Thyroid gland (tissue), 4 donors: ENCODE measurements around the gene NPFFR1. TPM values are rescaled to one million over a fixed set of nuclear protein-coding genes. Genes with fewer than 3 reads are reported as not detected.

Source experiments
- DNase-seq, 2 donors: peaks; one replicate each; pipeline ENCODE4 v3.0.0-alpha.2; 2019
- H3K27ac ChIP-seq, 3 donors: fragments of 200-600 bp; sonication (generic); 1 replicate in 2 of 3; 2 replicates in 1 of 3; pipeline ENCODE4 v1.5.1; 2016 to 2019; ENCODE audit warnings: mild to moderate bottlenecking in 1 of 3, moderate library complexity in 1 of 3
- H3K27me3 ChIP-seq: fragments of 200-600 bp; sonication (generic); one replicate; pipeline ENCODE4 v1.5.1; 2019
- H3K36me3 ChIP-seq, 2 donors: fragments of 200-600 bp; sonication (generic); one replicate each; pipeline ENCODE4 v1.5.1; 2016 to 2019
- H3K4me1 ChIP-seq, 2 donors: fragments of 200-600 bp; sonication (generic); one replicate each; pipeline ENCODE4 v1.5.1; 2017 to 2019
- H3K4me3 ChIP-seq, 3 donors: fragments of 200-600 bp; sonication (generic); replicated peaks in 1 of 3; 1 replicate in 2 of 3; 2 replicates in 1 of 3; pipeline ENCODE4 v1.5.1; 2016; ENCODE audit warnings: mild to moderate bottlenecking in 1 of 3
- H3K9me3 ChIP-seq: fragments of 200-600 bp; sonication (generic); one replicate; pipeline ENCODE4 v1.5.1; 2017
- POLR2A ChIP-seq, 2 donors: fragments of 450-650 bp; IDR thresholded peaks; one replicate each; pipeline ENCODE4 v1.6.1; 2017; ENCODE audit warnings: antibody characterized with exemption in 2 of 2, mild to moderate bottlenecking in 2 of 2, moderate library complexity in 1 of 2
- whole genome bisulfite sequencing, 2 donors: methylation state at CpG; one replicate each; pipeline ENCODE4 v1.1.5; 2017; 5-methylcytosine and 5-hydroxymethylcytosine counted together
- intact Hi-C: fragments of 100-400 bp; cut with DNase I; formaldehyde crosslinking; loops from one replicate; pipeline ENCODE4 v1.15.1; 2023
- total RNA-seq, 4 donors: library from RNA; depleted of rRNA; stranded (reverse); fragments of >200 nt; gene quantifications; one replicate each; pipeline ENCODE4 v1.2.3, GENCODE V29; 2016
- TF ChIP-seq, protein P1 (sequence below), 6 experiments: fragments of 200-600 bp in 3 of 6; fragments of 450-650 bp in 3 of 6; sonication (generic) in 3 of 6; IDR thresholded peaks; one replicate each; pipeline ENCODE4 v1.5.1; 2016 to 2019; ENCODE audit warnings: antibody characterized with exemption in 6 of 6, mild to moderate bottlenecking in 2 of 6, inconsistent platforms in 1 of 6, moderate library complexity in 1 of 6

The NPFFR1 gene
- total RNA-seq, 4 donors from 2014 or later: under 0.01 to 0.13 (median 0.05) TPM; not detected in 1

DNA sequence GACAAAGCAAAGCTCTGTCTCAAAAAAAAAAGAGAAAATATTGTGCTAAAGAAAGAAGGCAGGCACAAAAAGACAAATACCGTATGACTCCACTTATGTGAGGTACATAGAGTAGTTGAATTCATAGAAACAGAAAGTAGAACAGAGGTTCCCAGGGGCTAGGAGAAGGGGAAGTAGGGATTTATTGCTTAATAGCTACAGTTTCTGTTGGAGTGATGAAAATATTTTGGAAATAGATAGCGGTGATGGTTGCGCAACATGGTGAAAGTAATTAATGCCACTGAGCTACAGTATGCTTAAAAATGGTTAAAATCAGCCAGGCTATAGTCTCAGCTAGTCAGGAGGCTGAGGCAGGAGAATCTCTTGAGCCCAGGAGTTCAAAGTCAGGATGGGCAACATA is 18.5 kb upstream of the NPFFR1 start:
- intact Hi-C loops: no loop called here
- WGBS, 2 donors: 78 to 79% methylated on average over 3 of the region's 3 CpGs
- H3K27me3 ChIP-seq: no peaks in the 10 kb centered on the region
- H3K27ac ChIP-seq: no peak overlapping the region
- no peaks in the 10 kb centered on the region for H3K9me3 ChIP-seq
- TF ChIP-seq POLR2A (IDR thresholded peaks at IDR 0.05): no peak
- TF ChIP-seq, protein P1, sequence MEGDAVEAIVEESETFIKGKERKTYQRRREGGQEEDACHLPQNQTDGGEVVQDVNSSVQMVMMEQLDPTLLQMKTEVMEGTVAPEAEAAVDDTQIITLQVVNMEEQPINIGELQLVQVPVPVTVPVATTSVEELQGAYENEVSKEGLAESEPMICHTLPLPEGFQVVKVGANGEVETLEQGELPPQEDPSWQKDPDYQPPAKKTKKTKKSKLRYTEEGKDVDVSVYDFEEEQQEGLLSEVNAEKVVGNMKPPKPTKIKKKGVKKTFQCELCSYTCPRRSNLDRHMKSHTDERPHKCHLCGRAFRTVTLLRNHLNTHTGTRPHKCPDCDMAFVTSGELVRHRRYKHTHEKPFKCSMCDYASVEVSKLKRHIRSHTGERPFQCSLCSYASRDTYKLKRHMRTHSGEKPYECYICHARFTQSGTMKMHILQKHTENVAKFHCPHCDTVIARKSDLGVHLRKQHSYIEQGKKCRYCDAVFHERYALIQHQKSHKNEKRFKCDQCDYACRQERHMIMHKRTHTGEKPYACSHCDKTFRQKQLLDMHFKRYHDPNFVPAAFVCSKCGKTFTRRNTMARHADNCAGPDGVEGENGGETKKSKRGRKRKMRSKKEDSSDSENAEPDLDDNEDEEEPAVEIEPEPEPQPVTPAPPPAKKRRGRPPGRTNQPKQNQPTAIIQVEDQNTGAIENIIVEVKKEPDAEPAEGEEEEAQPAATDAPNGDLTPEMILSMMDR (IDR thresholded peaks at IDR 0.05): no peak
- H3K36me3 ChIP-seq: no peaks in the 10 kb centered on the region
- no peak overlapping the region for H3K4me3 ChIP-seq
- DNase-seq: no peak
- no peaks in the 10 kb centered on the region for H3K4me1 ChIP-seq

DNA sequence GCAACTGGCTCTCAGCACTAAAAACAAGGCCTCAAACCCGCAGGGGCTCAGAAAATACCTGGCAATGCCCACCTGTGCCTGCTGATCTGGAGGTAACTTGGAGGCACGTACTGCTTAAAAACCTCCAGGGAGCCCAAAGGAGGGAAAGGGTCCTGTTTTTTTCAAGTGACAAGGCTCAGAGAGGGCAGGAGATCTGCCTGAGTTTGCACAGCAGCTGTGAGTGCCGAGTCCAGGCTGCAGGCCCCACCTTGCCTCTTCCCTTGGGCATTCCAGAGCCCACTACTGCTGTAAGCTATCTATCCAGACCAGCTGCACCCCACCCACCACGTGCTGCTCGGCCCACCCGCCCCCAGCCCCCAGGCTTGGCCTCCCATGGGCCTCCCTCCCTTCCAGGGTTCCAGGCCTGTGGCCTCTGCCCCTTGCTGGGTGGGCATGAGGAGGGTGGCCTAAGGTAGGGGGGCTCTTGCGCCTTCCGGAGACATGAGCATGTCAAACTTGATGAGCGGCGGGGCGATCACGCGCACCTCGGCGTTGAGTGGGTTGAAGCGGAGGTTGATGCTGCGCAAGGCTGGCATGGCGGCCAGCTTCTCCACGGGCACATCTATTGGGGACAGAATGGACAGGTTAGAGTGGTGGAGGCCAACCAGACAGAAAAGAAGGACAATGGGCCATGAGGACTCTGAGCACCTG is 17.2 kb upstream of the NPFFR1 start:
- Histone ChIP-seq H3K36me3 (no peaks in the 10 kb centered on the region), H3K27me3 (no peaks in the 10 kb centered on the region), H3K9me3 (no peaks in the 10 kb centered on the region), H3K4me1 (peaks cover 3 to 10% of the 10 kb centered on the region in 2 donors), H3K27ac (no peak overlapping the region), H3K4me3 (no peak overlapping the region)
- no peak for DNase-seq
- intact Hi-C loops: no loop called here
- 96 to 98% methylated on average over 14 to 19 of the region's 19 CpGs for WGBS, 2 donors
- TF ChIP-seq POLR2A (IDR thresholded peaks at IDR 0.05): no peak
- TF ChIP-seq, protein P1 (IDR thresholded peaks at IDR 0.05): no peak

- Histone ChIP-seq H3K4me1 (peaks cover 3 to 16% of the 10 kb centered on the region in 2 donors), H3K27me3 (no peaks in the 10 kb centered on the region), H3K4me3 (no peak overlapping the region), H3K36me3 (no peaks in the 10 kb centered on the region), H3K9me3 (no peaks in the 10 kb centered on the region), H3K27ac (no peak overlapping the region)
- TF ChIP-seq, protein P1 (IDR thresholded peaks at IDR 0.05): no peak
- no peak for DNase-seq
- WGBS, 2 donors: 86 to 94% methylated on average over 1 to 6 of the region's 6 CpGs
- intact Hi-C loops: no loop called here
Measured at GRCh38 chr10:70300461-70300860, 16.7 kb upstream of the NPFFR1 start.

- no peak overlapping the region for H3K4me3 ChIP-seq
- DNase-seq: no peak
- H3K9me3 ChIP-seq: no peaks in the 10 kb centered on the region
- no peak overlapping the region for H3K27ac ChIP-seq
- no peaks in the 10 kb centered on the region for H3K36me3 ChIP-seq
- TF ChIP-seq, protein P1 (IDR thresholded peaks at IDR 0.05): no peak
- no peak for TF ChIP-seq POLR2A (IDR thresholded peaks at IDR 0.05)
- peaks cover 3 to 18% of the 10 kb centered on the region in 2 donors for H3K4me1 ChIP-seq
- no peaks in the 10 kb centered on the region for H3K27me3 ChIP-seq
- intact Hi-C loops: no loop called here
- 84 to 92% methylated on average over 6 of the region's 7 CpGs for WGBS, 2 donors
Measured at GRCh38 chr10:70299876-70300275, 16.1 kb upstream of the NPFFR1 start.

- WGBS, 2 donors: 68 to 87% methylated on average over 5 of the region's 5 CpGs
- intact Hi-C loops: no loop called here
- no peaks in the 10 kb centered on the region for H3K9me3 ChIP-seq
- no peak for TF ChIP-seq POLR2A (IDR thresholded peaks at IDR 0.05)
- TF ChIP-seq, protein P1 (IDR thresholded peaks at IDR 0.05): no peak
- H3K4me1 ChIP-seq: peaks cover 3 to 18% of the 10 kb centered on the region in 2 donors
- no peak for DNase-seq
- no peak overlapping the region for H3K4me3 ChIP-seq
- no peaks in the 10 kb centered on the region for H3K27me3 ChIP-seq
- no peak overlapping the region for H3K27ac ChIP-seq
- no peaks in the 10 kb centered on the region for H3K36me3 ChIP-seq
Measured at GRCh38 chr10:70298393-70298792, 14.6 kb upstream of the NPFFR1 start.
